Skeletal muscle tissue (tissue), 4 donors: ENCODE results near the gene GMEB2. TPM values are rescaled to one million over a fixed set of nuclear protein-coding genes. Genes with fewer than 3 reads are reported as not detected.
"Not testable (repeated sequence)": the region's sequence is repeated elsewhere in the genome, so short reads cannot be mapped to it uniquely, and the experiment has no call there.

ENCODE experiments used
- H3K27ac ChIP-seq: one replicate; pipeline ENCODE4 v1.7.0; 2013; ENCODE audit warnings: mild to moderate bottlenecking, low read depth, low read length, inconsistent platforms
- H3K27me3 ChIP-seq, 3 donors: one replicate each; pipeline ENCODE4 v1.7.0; 2013; ENCODE audit warnings: low read length in 3 of 3; ENCODE audit not compliant: control insufficient read depth in 3 of 3, insufficient read depth in 3 of 3
- H3K36me3 ChIP-seq, 3 donors: one replicate each; pipeline ENCODE4 v1.7.0; 2013; ENCODE audit warnings: low read length in 3 of 3; ENCODE audit not compliant: control insufficient read depth in 3 of 3, insufficient read depth in 3 of 3
- H3K4me1 ChIP-seq, 3 donors: one replicate each; pipeline ENCODE4 v1.7.0; 2013; ENCODE audit warnings: low read length in 3 of 3, mild to moderate bottlenecking in 3 of 3; ENCODE audit not compliant: control insufficient read depth in 3 of 3, insufficient read depth in 3 of 3
- H3K4me3 ChIP-seq, 3 donors: one replicate each; pipeline ENCODE4 v1.7.0; 2013; ENCODE audit warnings: low read length in 3 of 3
- H3K9ac ChIP-seq, 3 donors: one replicate each; pipeline ENCODE4 v1.7.0; 2013; ENCODE audit warnings: low read length in 3 of 3, mild to moderate bottlenecking in 3 of 3, moderate library complexity in 2 of 3, low read depth in 1 of 3
- H3K9me3 ChIP-seq, 3 donors: one replicate each; pipeline ENCODE4 v1.7.0; 2013; ENCODE audit warnings: low read length in 3 of 3; ENCODE audit not compliant: control insufficient read depth in 3 of 3
- total RNA-seq: library from RNA; depleted of rRNA; stranded (reverse); fragments of >200 nt; gene quantifications from one replicate; pipeline ENCODE4 v1.2.3, GENCODE V29; 2014
- donor health status: Osteomylitis.

GMEB2 gene
- total RNA-seq, 1 donor from 2014 or later: 5.7 TPM

DNA sequence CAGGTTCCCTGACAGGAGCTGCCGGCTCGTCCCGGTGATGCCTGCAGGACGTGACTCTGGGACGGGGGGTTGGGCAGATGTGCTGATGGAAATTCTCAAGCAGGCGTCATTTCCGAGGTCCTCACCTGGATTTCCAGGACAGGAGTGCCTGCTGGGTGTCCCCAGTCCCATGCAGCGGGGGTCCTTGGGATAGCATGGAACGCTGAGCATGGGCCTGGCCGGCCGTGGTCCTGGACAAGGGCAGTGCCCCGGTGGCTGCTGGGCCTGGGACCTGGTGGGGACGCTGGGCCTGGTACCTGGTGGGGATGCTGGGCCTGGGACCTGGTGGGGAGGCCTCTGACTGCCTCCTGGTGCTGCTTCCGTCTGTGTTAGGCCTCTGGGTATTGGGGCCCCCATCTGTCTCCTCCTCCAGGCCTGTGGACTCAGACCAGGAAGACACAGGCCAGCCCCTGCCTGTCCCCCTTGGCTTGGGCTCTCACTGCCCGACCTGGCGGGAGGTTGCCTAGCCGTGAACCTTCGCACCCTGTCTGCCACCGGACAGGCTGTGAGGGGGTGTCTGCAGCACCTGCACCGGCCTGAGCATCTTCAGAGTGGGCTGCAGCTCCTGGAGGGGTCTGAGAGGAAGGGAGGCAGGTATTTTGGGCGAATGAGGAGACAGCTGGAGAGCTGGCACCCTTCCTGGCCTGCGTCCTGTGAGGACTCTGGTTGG lies 37.4 kb upstream of the GMEB2 start:
- H3K4me3 ChIP-seq: no peak overlapping the region
- peaks cover 2 to 6% (median 2%) of the 10 kb centered on the region in 3 donors for H3K4me1 ChIP-seq
- H3K9ac ChIP-seq: no peak overlapping the region
- peaks cover 40 to 61% (median 52%) of the 10 kb centered on the region in 3 donors for H3K36me3 ChIP-seq
- H3K27me3 ChIP-seq: no peaks in the 10 kb centered on the region
- H3K9me3 ChIP-seq: no peaks in the 10 kb centered on the region
- H3K27ac ChIP-seq: no peak overlapping the region

GRCh38 chr20:63663332-63664066 lies 36.6 kb upstream of the GMEB2 start:
- H3K4me3 ChIP-seq: no peak overlapping the region
- no peak overlapping the region for H3K27ac ChIP-seq
- H3K36me3 ChIP-seq: peaks cover 37 to 61% (median 49%) of the 10 kb centered on the region in 3 donors
- H3K9ac ChIP-seq: no peak overlapping the region
- H3K27me3 ChIP-seq: no peaks in the 10 kb centered on the region
- no peaks in the 10 kb centered on the region for H3K9me3 ChIP-seq
- H3K4me1 ChIP-seq: peaks cover 8 to 13% (median 10%) of the 10 kb centered on the region in 3 donors

DNA sequence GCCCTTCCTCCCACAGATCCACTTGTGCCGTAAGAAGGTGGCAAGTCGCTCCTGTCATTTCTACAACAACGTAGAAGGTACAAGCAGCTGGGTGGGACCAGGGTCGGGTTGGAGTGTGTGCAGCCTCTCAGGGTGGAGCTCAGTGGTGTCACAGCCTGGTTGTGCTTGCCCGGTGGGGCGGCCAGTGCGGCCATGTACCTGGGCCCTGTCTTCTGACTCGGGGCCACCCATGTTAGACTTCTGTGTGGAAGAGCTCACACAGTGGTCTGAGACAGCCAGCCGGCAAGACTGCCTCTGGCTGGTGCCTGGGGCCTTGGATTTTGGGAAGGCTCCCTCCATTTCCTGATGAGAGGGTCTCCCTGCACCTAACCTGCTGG lies 35.9 kb upstream of the GMEB2 start:
- no peaks in the 10 kb centered on the region for H3K27me3 ChIP-seq
- no peak overlapping the region for H3K9ac ChIP-seq
- no peak overlapping the region for H3K4me3 ChIP-seq
- no peak overlapping the region for H3K27ac ChIP-seq
- H3K36me3 ChIP-seq: peaks cover 36 to 54% (median 46%) of the 10 kb centered on the region in 3 donors
- peaks cover 10 to 16% (median 14%) of the 10 kb centered on the region in 3 donors for H3K4me1 ChIP-seq
- H3K9me3 ChIP-seq: no peaks in the 10 kb centered on the region

GRCh38 chr20:63661959-63662812 lies 35.3 kb upstream of the GMEB2 start:
- Histone ChIP-seq H3K36me3 (peaks cover 31 to 48% (median 39%) of the 10 kb centered on the region in 3 donors), H3K9ac (no peak overlapping the region), H3K9me3 (no peaks in the 10 kb centered on the region), H3K4me3 (no peak overlapping the region), H3K27me3 (no peaks in the 10 kb centered on the region), H3K4me1 (peaks cover 16 to 22% (median 21%) of the 10 kb centered on the region in 3 donors), H3K27ac (no peak overlapping the region)

DNA sequence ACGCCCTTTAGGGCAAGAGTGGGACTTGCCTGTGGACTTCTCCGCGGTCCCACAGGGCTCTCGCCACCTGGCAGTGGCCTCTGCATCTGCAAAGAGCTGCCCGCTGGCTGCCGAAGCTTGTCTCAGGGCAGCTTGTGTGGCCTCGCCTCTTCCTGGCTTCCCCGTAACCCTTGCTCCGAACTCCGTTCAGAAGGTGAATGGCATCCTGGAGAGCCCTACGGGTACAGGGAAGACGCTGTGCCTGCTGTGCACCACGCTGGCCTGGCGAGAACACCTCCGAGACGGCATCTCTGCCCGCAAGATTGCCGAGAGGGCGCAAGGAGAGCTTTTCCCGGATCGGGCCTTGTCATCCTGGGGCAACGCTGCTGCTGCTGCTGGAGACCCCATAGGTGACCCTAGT lies 34.2 kb upstream of the GMEB2 start:
- no peak overlapping the region for H3K4me3 ChIP-seq
- H3K27me3 ChIP-seq: no peaks in the 10 kb centered on the region
- H3K9me3 ChIP-seq: no peaks in the 10 kb centered on the region
- H3K36me3 ChIP-seq: peaks cover 26 to 42% (median 33%) of the 10 kb centered on the region in 3 donors
- no peak overlapping the region for H3K27ac ChIP-seq
- no peak overlapping the region for H3K9ac ChIP-seq
- peaks cover 22 to 27% (median 23%) of the 10 kb centered on the region in 3 donors for H3K4me1 ChIP-seq

DNA sequence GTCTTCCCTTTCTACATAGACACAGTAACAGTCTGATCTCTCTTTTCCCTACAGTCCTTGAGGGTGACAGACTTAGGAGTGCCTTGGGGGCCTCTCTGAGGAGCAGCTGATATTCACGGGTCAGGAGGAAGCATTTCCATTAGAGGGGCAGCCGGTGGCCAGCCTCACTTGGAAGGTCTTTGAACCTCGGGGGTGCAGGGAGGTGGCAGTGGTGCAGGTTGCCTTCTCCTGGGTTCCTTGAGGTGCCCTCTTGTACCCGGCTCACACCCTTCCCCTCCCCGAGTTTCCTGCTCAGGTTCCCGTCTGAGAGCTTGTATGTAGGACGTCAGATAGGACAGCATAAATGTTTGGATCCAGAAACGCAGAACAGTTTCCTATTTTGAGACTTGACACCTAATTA lies 33.7 kb upstream of the GMEB2 start:
- H3K9me3 ChIP-seq: no peaks in the 10 kb centered on the region
- no peak overlapping the region for H3K4me3 ChIP-seq
- H3K36me3 ChIP-seq: peaks cover 22 to 38% (median 32%) of the 10 kb centered on the region in 3 donors
- no peak overlapping the region for H3K27ac ChIP-seq
- no peaks in the 10 kb centered on the region for H3K27me3 ChIP-seq
- no peak overlapping the region for H3K9ac ChIP-seq
- H3K4me1 ChIP-seq: peaks cover 22 to 27% (median 23%) of the 10 kb centered on the region in 3 donors

- H3K9ac ChIP-seq, H3K4me3 ChIP-seq, H3K27me3 ChIP-seq, H3K27ac ChIP-seq, H3K9me3 ChIP-seq: not testable (repeated sequence)
- Histone ChIP-seq H3K4me1 (peaks cover 23 to 27% (median 24%) of the 10 kb centered on the region in 3 donors), H3K36me3 (peaks cover 22 to 38% (median 32%) of the 10 kb centered on the region in 3 donors)
Observed at GRCh38 chr20:63660174-63660573, 33.3 kb upstream of the GMEB2 start.

- H3K4me1 ChIP-seq: peaks cover 23 to 27% (median 24%) of the 10 kb centered on the region in 3 donors
- H3K4me3 ChIP-seq: peak overlapping the region; percentile 95 to 97 (median 97)
- peak overlapping the region; percentile 89 for H3K27ac ChIP-seq
- H3K27me3 ChIP-seq: peaks cover 0 to 2% (median 0%) of the 10 kb centered on the region in 3 donors
- no peaks in the 10 kb centered on the region for H3K9me3 ChIP-seq
- peaks cover 20 to 38% (median 32%) of the 10 kb centered on the region in 3 donors for H3K36me3 ChIP-seq
- H3K9ac ChIP-seq: peak overlapping the region; percentile 95 to 96 (median 96)
Observed at GRCh38 chr20:63659370-63659769, 32.5 kb upstream of the GMEB2 start.

GRCh38 chr20:63658749-63659187 lies 31.9 kb upstream of the GMEB2 start:
- peak overlapping the region; percentile 95 to 96 (median 96) for H3K9ac ChIP-seq

More at GRCh38 chr20:63658749-63659187, 31.9 kb upstream of the GMEB2 start:
- Histone ChIP-seq H3K36me3 (peaks cover 20 to 35% (median 28%) of the 10 kb centered on the region in 3 donors), H3K4me1 (peaks cover 24 to 30% (median 25%) of the 10 kb centered on the region in 3 donors), H3K4me3 (peak overlapping the region; percentile 95 to 97 (median 97)), H3K9me3 (no peaks in the 10 kb centered on the region), H3K27ac (peak overlapping the region; percentile 89), H3K27me3 (peaks cover 0 to 3% (median 0%) of the 10 kb centered on the region in 3 donors)
